ENCODE data around the gene ADGRG3.

The ADGRG3 gene

GRCh38 chr16:57630931-57631845 lies 36.9 kb upstream of the ADGRG3 start:
- DNase-seq (ENCODE audit: low read depth, low spot score): no peak

- peak; percentile 56 for DNase-seq (ENCODE audit: low read depth, low spot score)
Observed at GRCh38 chr16:57632568-57632967, 35.5 kb upstream of the ADGRG3 start.

GRCh38 chr16:57633383-57634064 lies 34.6 kb upstream of the ADGRG3 start:
- no peak for DNase-seq (ENCODE audit: low read depth, low spot score)

GRCh38 chr16:57634171-57634570 lies 33.9 kb upstream of the ADGRG3 start:
- peak; percentile 39 for DNase-seq (ENCODE audit: low read depth, low spot score)

- DNase-seq (ENCODE audit: low read depth, low spot score): no peak
Observed at GRCh38 chr16:57635266-57636097, 32.6 kb upstream of the ADGRG3 start.

GRCh38 chr16:57636184-57636583 lies 31.9 kb upstream of the ADGRG3 start:
- no peak for DNase-seq (ENCODE audit: low read depth, low spot score)

GRCh38 chr16:57637020-57637419 lies 31.1 kb upstream of the ADGRG3 start:
- DNase-seq (ENCODE audit: low read depth, low spot score): no peak

- DNase-seq (ENCODE audit: low read depth, low spot score): peak; percentile 39
Observed at GRCh38 chr16:57637424-57637823, 30.7 kb upstream of the ADGRG3 start.

- DNase-seq (ENCODE audit: low read depth, low spot score): no peak
Observed at GRCh38 chr16:57637965-57638364, 30.1 kb upstream of the ADGRG3 start.

- no peak for DNase-seq (ENCODE audit: low read depth, low spot score)
Observed at GRCh38 chr16:57638381-57638780, 29.7 kb upstream of the ADGRG3 start.

- peak; percentile 81 for DNase-seq (ENCODE audit: low read depth, low spot score)
Observed at GRCh38 chr16:57639172-57639887, 28.8 kb upstream of the ADGRG3 start.

GRCh38 chr16:57640185-57640584 lies 27.9 kb upstream of the ADGRG3 start:
- no peak for DNase-seq (ENCODE audit: low read depth, low spot score)

GRCh38 chr16:57640612-57641011 lies 27.5 kb upstream of the ADGRG3 start:
- no peak for DNase-seq (ENCODE audit: low read depth, low spot score)

- DNase-seq (ENCODE audit: low read depth, low spot score): peak; percentile 45
Observed at GRCh38 chr16:57642160-57643135, 25.7 kb upstream of the ADGRG3 start.

- DNase-seq (ENCODE audit: low read depth, low spot score): peak; percentile 92
Observed at GRCh38 chr16:57643147-57643874, 24.8 kb upstream of the ADGRG3 start.

GRCh38 chr16:57643910-57644309 lies 24.2 kb upstream of the ADGRG3 start:
- DNase-seq (ENCODE audit: low read depth, low spot score): no peak

GRCh38 chr16:57644383-57645014 lies 23.6 kb upstream of the ADGRG3 start:
- no peak for DNase-seq (ENCODE audit: low read depth, low spot score)

GRCh38 chr16:57645169-57645568 lies 22.9 kb upstream of the ADGRG3 start:
- no peak for DNase-seq (ENCODE audit: low read depth, low spot score)

All from astrocyte of the hippocampus (primary cell).